Mammary epithelial cell (primary cell): ENCODE results near the gene C9orf85.
"Not testable (repeated sequence)": the region's sequence is repeated elsewhere in the genome, so short reads cannot be mapped to it uniquely, and the experiment has no call there.

Experiments used
- CTCF ChIP-seq, 2 donors: IDR thresholded peaks in 1 of 2; conservative IDR thresholded peaks in 1 of 2; 2 replicates each; pipeline ENCODE4 v1.5.1; 2011 to 2012; ENCODE audit warnings: inconsistent platforms in 2 of 2, low read length in 2 of 2, mild to moderate bottlenecking in 2 of 2, control low read depth in 1 of 2, low read depth in 1 of 2; ENCODE audit not compliant: insufficient read depth in 1 of 2; ENCODE audit errors: extremely low read depth in 1 of 2
- EZH2 ChIP-seq: IDR thresholded peaks from 2 replicates; pipeline ENCODE4 v1.6.1; 2012; ENCODE audit warnings: low read length, inconsistent platforms, borderline replicate concordance

- TF ChIP-seq EZH2; CTCF (conservative IDR thresholded peaks at IDR 0.05 in 1 of 2, IDR thresholded peaks at IDR 0.05 in 1 of 2; ENCODE audit: extremely low read depth in 1 of 2, insufficient read depth in 1 of 2, low read depth in 1 of 2, low read length in 2 of 2): not testable (repeated sequence)
Observed at GRCh38 chr9:71954652-71955051, 43.2 kb downstream of the C9orf85 start.
